PC-3 (cell line): ENCODE measurements around the gene COP1.

ENCODE experiments used
- EZH2 ChIP-seq: fragments of 300-600 bp; sonication (generic); IDR thresholded peaks from one replicate; pipeline ENCODE4 v1.6.1; 2017; ENCODE audit warnings: antibody characterized with exemption, mild to moderate bottlenecking, low read length; ENCODE audit not compliant: unreplicated experiment
- EZH2phosphoT487 ChIP-seq: fragments of 300-600 bp; sonication (generic); IDR thresholded peaks from 2 replicates; pipeline ENCODE4 v1.6.1; 2018; ENCODE audit warnings: mild to moderate bottlenecking, antibody characterized with exemption, low read length, borderline replicate concordance
- TF ChIP-seq, protein P1 (sequence below): fragments of 300-600 bp; sonication (generic); conservative IDR thresholded peaks from 2 replicates; pipeline ENCODE4 v1.5.1; 2017; ENCODE audit warnings: antibody characterized with exemption, low read depth, mild to moderate bottlenecking, low read length

DNA sequence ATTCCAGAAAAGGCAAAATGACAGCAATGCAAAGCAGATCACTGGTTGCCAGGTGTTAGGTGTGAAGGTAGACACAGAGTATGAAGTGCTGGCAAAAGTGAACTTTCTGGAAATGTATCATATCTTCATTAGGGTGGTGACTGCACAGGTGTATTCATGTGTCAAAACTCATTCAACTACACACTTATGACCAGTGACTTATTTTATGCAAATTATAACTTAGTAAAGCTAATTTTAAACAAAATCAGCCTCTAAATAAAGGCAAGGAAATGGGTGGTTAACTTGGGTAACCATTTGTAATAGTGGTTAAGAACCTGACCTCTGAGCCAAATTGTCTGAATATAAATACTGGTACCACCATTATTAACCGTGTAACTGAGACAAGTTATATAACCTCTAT, 7.4 kb downstream of the COP1 start:
- TF ChIP-seq, protein P1, sequence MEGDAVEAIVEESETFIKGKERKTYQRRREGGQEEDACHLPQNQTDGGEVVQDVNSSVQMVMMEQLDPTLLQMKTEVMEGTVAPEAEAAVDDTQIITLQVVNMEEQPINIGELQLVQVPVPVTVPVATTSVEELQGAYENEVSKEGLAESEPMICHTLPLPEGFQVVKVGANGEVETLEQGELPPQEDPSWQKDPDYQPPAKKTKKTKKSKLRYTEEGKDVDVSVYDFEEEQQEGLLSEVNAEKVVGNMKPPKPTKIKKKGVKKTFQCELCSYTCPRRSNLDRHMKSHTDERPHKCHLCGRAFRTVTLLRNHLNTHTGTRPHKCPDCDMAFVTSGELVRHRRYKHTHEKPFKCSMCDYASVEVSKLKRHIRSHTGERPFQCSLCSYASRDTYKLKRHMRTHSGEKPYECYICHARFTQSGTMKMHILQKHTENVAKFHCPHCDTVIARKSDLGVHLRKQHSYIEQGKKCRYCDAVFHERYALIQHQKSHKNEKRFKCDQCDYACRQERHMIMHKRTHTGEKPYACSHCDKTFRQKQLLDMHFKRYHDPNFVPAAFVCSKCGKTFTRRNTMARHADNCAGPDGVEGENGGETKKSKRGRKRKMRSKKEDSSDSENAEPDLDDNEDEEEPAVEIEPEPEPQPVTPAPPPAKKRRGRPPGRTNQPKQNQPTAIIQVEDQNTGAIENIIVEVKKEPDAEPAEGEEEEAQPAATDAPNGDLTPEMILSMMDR = no peak
- TF ChIP-seq EZH2 = no peak
- TF ChIP-seq EZH2phosphoT487 = no peak
